Right lobe of liver (tissue), 4 donors: ENCODE data around the gene TRIM58.

ENCODE experiments used
- CTCF ChIP-seq, 4 donors: fragments of 200-600 bp in 3 of 4; fragments of 450-650 bp in 1 of 4; IDR thresholded peaks; one replicate each; pipeline versions ENCODE4 v1.5.1 to v1.8.0; 2016 to 2022; ENCODE audit warnings: antibody characterized with exemption in 4 of 4, mild to moderate bottlenecking in 2 of 4
- POLR2A ChIP-seq: fragments of 450-650 bp; IDR thresholded peaks from one replicate; pipeline ENCODE4 v1.6.1; 2017; ENCODE audit warnings: antibody characterized with exemption, mild to moderate bottlenecking
- donor health status: DM: no; HTN: no; CAD: no.
- donor health status: DM: no; HTN: no; CAD: no.
- donor health status: DM: no; HTN: yes; CAD: no.

GRCh38 chr1:247914941-247915662 lies 58.1 kb downstream of the TRIM58 start:
- TF ChIP-seq POLR2A (no peak), CTCF (IDR thresholded peaks at IDR 0.05) (no peak)
